K562 (cell line): Measurements from ENCODE around the gene CD79A. TPM values are rescaled to one million over a fixed set of nuclear protein-coding genes. Genes with fewer than 3 reads are reported as not detected.

Source experiments
- BCLAF1 ChIP-seq, 2 experiments: fragments of 450-650 bp in 1 of 2; IDR thresholded peaks; 2 replicates each; pipeline ENCODE4 v1.6.1; 2011 to 2017; ENCODE audit warnings: low read depth in 2 of 2, antibody characterized with exemption in 1 of 2, borderline replicate concordance in 1 of 2, low read length in 1 of 2, mild to moderate bottlenecking in 1 of 2, mixed read lengths in 1 of 2; ENCODE audit not compliant: control insufficient read depth in 1 of 2
- DMBX1 ChIP-seq: fragments of 250-450 bp; sonication (Bioruptor Pico); IDR thresholded peaks from 2 replicates; pipeline ENCODE4 v1.8.0; 2022; ENCODE audit warnings: inconsistent platforms, mild to moderate bottlenecking, moderate library complexity, borderline replicate concordance
- GATAD2B ChIP-seq: fragments of 450-650 bp; IDR thresholded peaks from 2 replicates; pipeline ENCODE4 v1.6.1; 2017; ENCODE audit warnings: mild to moderate bottlenecking, borderline replicate concordance
- KDM4B ChIP-seq, 2 experiments: fragments of 450-650 bp in 1 of 2; sonication (generic) in 1 of 2; IDR thresholded peaks; 2 replicates each; pipeline ENCODE4 v1.6.1; 2016 to 2017; ENCODE audit warnings: borderline replicate concordance in 2 of 2, antibody characterized with exemption in 1 of 2, low read depth in 1 of 2, mild to moderate bottlenecking in 1 of 2
- NFRKB ChIP-seq: fragments of 450-650 bp; IDR thresholded peaks from 2 replicates; pipeline ENCODE4 v1.6.1; 2016; ENCODE audit warnings: low read depth
- PHF21A ChIP-seq: fragments of 450-650 bp; IDR thresholded peaks from 2 replicates; pipeline ENCODE4 v1.6.1; 2017; ENCODE audit warnings: low read depth, borderline replicate concordance
- PML ChIP-seq: IDR thresholded peaks from 2 replicates; pipeline ENCODE4 v1.6.1; 2012; ENCODE audit warnings: low read length, inconsistent platforms
- RBM25 ChIP-seq: fragments of 200-400 bp; formaldehyde crosslinking; IDR thresholded peaks from 2 replicates; pipeline ENCODE4 v1.6.1; 2018; ENCODE audit warnings: low read length, low read depth, moderate library complexity; ENCODE audit not compliant: severe bottlenecking
- REST ChIP-seq, 2 experiments: fragments of 450-650 bp; formaldehyde crosslinking in 1 of 2; IDR thresholded peaks; 2 replicates each; pipeline versions ENCODE4 v1.4.0 to v1.6.1; 2014 to 2020; ENCODE audit warnings: mild to moderate bottlenecking in 2 of 2, borderline replicate concordance in 1 of 2, low read depth in 1 of 2
- SRSF9 ChIP-seq: fragments of 200-400 bp; formaldehyde crosslinking; IDR thresholded peaks from 2 replicates; pipeline ENCODE4 v1.6.1; 2017; ENCODE audit warnings: low read depth, low read length, borderline replicate concordance
- ZBTB34 ChIP-seq: fragments of 250-450 bp; sonication (Bioruptor Pico); IDR thresholded peaks from 2 replicates; pipeline ENCODE4 v1.8.0; 2021; ENCODE audit warnings: mild to moderate bottlenecking, moderate library complexity
- ZC3H8 ChIP-seq: fragments of 450-650 bp; IDR thresholded peaks from 2 replicates; pipeline ENCODE4 v1.6.1; 2017
- ZNF586 ChIP-seq: fragments of 450-650 bp; formaldehyde crosslinking; conservative IDR thresholded peaks from 2 replicates; pipeline ENCODE4 v1.4.0; 2020; ENCODE audit warnings: mild to moderate bottlenecking, moderate library complexity
- polyA plus RNA-seq, 8 experiments: library from polyadenylated mRNA; depleted of rRNA in 4 of 8; stranded (reverse) in 5 of 8; unstranded in 3 of 8; fragments of >200 nt; fragmentation: Nextera tagmentation in 2 of 8; fragmentation: Illumina TruSeq in 1 of 8; extraction: Ambion mirVana in 2 of 8; extraction: Trizol in 1 of 8; gene quantifications; 2 replicates each; pipeline versions ENCODE4 v1.2.1 to v1.2.3, GENCODE V29; 2011 to 2014; ENCODE audit warnings: inconsistent platforms in 1 of 8, missing spikeins in 1 of 8
- total RNA-seq, 7 experiments: library from RNA; depleted of rRNA in 6 of 7; stranded (reverse); fragments of >200 nt in 6 of 7; fragmentation: Illumina TruSeq in 2 of 7; extraction: Trizol in 2 of 7; gene quantifications; 2 replicates each; pipeline versions ENCODE4 v1.2.1 to v1.2.3, GENCODE V29; 2011 to 2021; ENCODE audit warnings: low replicate concordance in 1 of 7

Gene CD79A
- total and polyA plus RNA-seq, 9 of the 15 experiments (the other 6 are each of a cell fraction or from before 2014, with no cell fraction given) = 0.04 to 0.72 (median 0.17) TPM; not detected in 3

GRCh38 chr19:41883821-41884733 is 7.0 kb downstream of the CD79A start (continued):
- TF ChIP-seq ZBTB34 (CRISPR knock-in tag) (no peak), BCLAF1 (IDR thresholded peaks at IDR 0.05; ENCODE audit: borderline replicate concordance in 1 of 2, control insufficient read depth in 1 of 2, low read depth in 2 of 2, low read length in 1 of 2) (peak in 1 of 2 experiments; percentile 94; a peak in 2 of 4 replicates), ZNF586 (no peak), REST (IDR thresholded peaks at IDR 0.05; ENCODE audit: borderline replicate concordance) (peak; percentile 35; the same call in 1 of the 2 replicates), REST (CRISPR knock-in tag; IDR thresholded peaks at IDR 0.05; ENCODE audit: low read depth) (peak; percentile 82; the same call in 1 of the 2 replicates), SRSF9 (no peak), PML (no peak; the same call in 1 of the 2 replicates), KDM4B (IDR thresholded peaks at IDR 0.05; ENCODE audit: borderline replicate concordance in 2 of 2, low read depth in 1 of 2) (peak in 1 of 2 experiments; percentile 86; a peak in 1 of 4 replicates), ZC3H8 (no peak), DMBX1 (CRISPR knock-in tag) (peak; percentile 53; the same call in 1 of the 2 replicates), PHF21A (peak; percentile 43; the same call in 1 of the 2 replicates), NFRKB (no peak), RBM25 (peak; percentile 78), GATAD2B (peak; percentile 34; the same call in 1 of the 2 replicates)
